Stomach (tissue), 4 donors: ENCODE measurements around the gene PRKN.

Source experiments
- EP300 ChIP-seq: sonication (generic); formaldehyde crosslinking; IDR thresholded peaks from one replicate; pipeline ENCODE4 v1.6.1; 2017; ENCODE audit warnings: antibody characterized with exemption
- POLR2A ChIP-seq, 4 donors: fragments of 450-650 bp; IDR thresholded peaks; one replicate each; pipeline ENCODE4 v1.6.1; 2016; ENCODE audit warnings: antibody characterized with exemption in 4 of 4, control low read depth in 2 of 4, mild to moderate bottlenecking in 1 of 4, moderate library complexity in 1 of 4
- POLR2AphosphoS5 ChIP-seq, 3 donors: sonication (generic); formaldehyde crosslinking; IDR thresholded peaks; one replicate each; pipeline ENCODE4 v1.6.1; 2016; ENCODE audit warnings: antibody characterized with exemption in 3 of 3
- TF ChIP-seq, protein P1 (sequence below), 7 experiments: fragments of 450-650 bp in 4 of 7; fragments of 200-600 bp in 3 of 7; sonication (generic) in 3 of 7; IDR thresholded peaks; one replicate each; pipeline ENCODE4 v1.5.1; 2016 to 2019; ENCODE audit warnings: antibody characterized with exemption in 7 of 7, control low read depth in 2 of 7, mild to moderate bottlenecking in 1 of 7

DNA sequence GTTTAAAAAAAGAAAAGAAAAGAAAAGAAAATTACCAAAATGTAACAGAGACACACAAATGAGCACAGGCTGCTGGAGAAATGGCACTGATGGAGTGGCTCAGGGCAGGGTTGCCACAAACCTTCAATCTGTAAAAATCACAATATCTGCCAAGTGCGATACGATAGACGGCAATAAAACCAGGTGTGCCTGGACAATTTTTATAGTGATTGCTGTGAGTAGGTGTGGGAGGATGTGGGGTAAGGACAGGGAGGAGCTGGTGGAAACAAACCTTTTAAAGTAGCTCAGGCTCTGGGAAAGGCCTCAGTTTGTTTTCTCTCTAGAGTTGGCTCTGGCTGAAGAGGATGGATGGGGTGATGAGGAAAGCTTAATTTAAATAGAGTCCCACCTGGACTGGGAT lies 861.0 kb downstream of the PRKN start:
- TF ChIP-seq, protein P1, sequence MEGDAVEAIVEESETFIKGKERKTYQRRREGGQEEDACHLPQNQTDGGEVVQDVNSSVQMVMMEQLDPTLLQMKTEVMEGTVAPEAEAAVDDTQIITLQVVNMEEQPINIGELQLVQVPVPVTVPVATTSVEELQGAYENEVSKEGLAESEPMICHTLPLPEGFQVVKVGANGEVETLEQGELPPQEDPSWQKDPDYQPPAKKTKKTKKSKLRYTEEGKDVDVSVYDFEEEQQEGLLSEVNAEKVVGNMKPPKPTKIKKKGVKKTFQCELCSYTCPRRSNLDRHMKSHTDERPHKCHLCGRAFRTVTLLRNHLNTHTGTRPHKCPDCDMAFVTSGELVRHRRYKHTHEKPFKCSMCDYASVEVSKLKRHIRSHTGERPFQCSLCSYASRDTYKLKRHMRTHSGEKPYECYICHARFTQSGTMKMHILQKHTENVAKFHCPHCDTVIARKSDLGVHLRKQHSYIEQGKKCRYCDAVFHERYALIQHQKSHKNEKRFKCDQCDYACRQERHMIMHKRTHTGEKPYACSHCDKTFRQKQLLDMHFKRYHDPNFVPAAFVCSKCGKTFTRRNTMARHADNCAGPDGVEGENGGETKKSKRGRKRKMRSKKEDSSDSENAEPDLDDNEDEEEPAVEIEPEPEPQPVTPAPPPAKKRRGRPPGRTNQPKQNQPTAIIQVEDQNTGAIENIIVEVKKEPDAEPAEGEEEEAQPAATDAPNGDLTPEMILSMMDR (IDR thresholded peaks at IDR 0.05): no peak
- no peak for TF ChIP-seq EP300
- TF ChIP-seq POLR2A (IDR thresholded peaks at IDR 0.05): no peak
- no peak for TF ChIP-seq POLR2AphosphoS5 (IDR thresholded peaks at IDR 0.05)
